Middle frontal gyrus (tissue), 1 donor: ENCODE measurements around the gene SCGB3A1.

Source experiments
- DNase-seq: peaks from one replicate; pipeline ENCODE4 v3.0.0-alpha.2; 2015; ENCODE audit warnings: low spot score; ENCODE audit errors: extremely low spot score

The SCGB3A1 gene

GRCh38 chr5:180606215-180606785 lies 15.0 kb upstream of the SCGB3A1 start:
- DNase-seq, result no peak

GRCh38 chr5:180605554-180606214 lies 14.4 kb upstream of the SCGB3A1 start:
- DNase-seq, result no peak

DNA sequence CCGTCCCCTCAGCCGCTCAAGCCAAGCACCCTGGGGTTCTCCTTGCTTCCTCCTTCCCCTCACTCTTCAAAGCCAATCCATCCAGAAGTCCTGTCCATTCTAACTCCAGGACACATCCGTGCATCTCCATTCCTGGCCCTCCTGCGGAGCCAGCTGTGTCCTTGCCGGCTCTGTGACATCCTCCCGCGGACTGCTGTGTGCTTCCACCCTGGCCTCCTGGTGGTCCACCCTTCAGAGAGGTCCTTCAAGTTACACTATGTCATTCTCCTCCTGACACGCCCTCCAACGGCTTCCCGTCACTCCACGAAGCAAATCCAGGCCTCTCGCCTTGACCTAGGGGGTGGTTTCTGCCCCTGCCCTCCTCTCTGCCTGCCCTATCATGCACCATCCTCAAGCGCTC lies 13.0 kb upstream of the SCGB3A1 start:
- no peak for DNase-seq

- no peak for DNase-seq
These were observed 11.8 kb upstream of the SCGB3A1 start for GRCh38 chr5:180603076-180603594.

- DNase-seq, result no peak
These were observed 11.3 kb upstream of the SCGB3A1 start for GRCh38 chr5:180602481-180603075.

DNA sequence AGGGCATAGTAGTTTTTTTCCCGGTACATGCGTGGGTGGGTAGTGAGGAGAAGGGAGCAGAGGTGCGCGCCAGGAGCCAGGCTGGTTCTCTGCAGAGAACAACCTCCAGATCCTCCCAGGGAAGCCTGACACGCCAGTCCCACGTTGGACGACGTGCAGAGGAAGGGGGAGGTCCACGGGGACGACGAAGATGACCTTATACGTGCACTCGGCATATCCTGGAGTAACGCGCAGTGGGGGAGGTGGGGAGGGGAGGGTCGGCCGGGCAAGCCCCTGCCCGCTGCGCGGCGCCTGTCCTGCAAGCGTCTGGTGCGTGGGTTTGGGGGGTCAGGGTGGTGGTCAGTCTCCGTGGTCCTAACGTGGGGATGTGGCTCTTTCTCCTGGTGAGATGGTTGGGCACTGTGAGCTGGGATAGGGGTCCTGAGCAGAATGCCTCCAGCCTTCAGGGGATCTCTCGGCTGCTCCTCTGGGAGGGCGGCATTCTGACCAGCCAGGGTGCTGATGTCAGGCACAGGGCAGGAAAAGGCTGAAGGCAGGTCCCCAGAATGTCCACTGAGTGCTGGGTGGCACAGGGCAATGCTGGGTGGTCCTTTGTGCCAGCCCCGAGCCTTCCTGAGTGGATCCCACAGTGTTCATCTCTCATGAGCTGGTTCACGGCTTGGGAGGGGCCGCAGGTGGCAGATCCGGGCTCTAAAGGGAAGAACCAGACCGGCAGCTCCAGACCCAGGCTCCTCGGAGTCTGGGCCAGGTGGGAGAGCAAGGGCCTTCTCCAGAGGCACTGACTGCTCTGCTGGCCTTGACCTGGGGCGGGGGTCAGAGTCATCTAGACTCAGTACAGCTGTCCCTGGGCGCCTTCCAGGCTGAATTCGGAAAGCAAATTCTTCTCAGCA lies 10.5 kb upstream of the SCGB3A1 start:
- no peak for DNase-seq

DNA sequence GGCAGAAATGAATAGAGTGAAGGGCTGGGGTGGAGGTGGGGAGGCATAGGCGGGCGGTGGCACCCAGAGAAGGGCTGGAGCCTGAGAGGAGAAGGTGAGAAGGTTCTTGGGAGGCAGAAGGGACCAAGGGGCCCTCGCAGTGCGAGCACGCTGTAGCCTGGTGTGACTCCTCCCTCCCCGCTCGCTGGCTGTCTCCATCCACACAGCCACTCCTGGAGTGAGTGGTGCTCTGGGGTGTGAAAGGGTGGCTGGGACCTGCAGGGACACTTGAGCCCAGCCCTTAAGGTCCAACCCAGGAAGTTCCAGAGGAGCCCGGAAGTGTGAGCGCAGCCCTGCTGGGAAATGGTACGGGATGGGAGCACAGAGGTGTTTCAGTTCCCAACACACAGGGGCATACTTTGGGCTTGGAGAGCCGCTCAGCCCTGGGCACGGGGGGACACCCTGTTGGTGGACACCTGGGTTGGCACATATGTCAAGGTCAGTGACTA lies 9.3 kb upstream of the SCGB3A1 start:
- no peak for DNase-seq

DNA sequence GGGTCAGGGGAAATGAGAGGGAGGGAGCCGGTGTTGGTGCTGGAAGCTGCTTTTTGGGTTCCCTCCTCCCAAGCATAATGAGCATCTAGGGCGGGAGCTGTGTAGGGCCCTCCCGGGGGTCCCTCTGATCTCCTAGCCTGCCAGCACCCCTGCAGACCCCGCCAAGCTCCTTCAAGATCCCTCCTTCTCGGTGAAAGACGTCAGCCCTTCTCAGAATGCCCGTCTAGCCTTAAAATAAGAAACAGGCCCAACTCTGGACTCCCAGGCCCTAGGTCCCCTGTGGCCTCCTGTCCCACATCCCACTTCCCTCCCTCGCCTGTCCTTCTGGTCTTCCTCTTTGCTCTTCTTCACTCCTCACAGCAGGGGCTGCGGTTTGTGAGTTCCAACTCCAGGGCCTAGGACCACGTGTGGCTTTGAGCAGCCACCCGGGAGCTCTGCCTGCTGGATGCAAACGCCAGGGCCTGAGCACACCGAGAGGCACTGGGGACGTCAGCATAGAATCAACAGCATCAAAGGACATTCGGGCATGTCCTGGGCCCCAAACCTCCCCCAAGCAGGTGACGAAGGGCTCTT lies 8.8 kb upstream of the SCGB3A1 start:
- no peak for DNase-seq

- DNase-seq, result no peak
These were observed 8.3 kb upstream of the SCGB3A1 start for GRCh38 chr5:180599590-180599914.

DNA sequence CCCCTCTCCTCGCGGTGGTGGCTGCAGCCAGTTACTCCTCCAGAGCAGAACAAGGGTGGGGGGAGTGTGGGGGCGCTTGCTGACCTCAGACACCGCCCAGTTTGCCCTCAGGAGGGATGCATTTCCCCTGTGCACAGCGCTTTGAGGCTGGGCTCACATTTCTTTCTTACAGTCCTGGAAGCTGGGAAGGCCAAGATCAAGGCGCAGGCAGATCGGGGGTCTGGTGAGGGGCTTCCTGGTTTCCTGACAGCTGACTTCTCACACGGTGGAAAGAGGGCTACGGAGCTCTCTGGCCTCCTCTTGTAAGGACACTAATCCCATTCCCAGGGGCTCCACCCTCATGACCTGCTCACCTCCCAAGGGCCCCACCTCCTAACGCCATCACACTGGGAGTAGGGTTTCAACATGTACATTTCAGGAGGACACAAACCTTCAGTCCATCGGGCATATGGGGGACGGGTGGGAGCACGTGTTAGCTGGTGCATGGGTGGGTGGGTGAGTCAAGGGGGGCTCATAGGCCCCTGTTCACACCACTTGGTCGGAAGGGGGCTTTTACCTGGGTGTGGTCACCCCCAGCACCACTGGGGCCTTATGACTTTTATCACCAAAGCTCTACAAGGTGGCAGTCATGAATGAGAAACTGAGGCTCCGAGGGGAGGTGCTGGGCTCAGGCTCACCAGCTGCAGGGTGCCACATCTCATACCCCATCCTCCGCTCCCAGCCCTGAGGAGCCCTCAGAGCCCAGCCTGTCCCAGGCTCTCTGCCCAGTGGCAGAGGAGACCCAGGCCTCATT lies 7.7 kb upstream of the SCGB3A1 start:
- DNase-seq, result no peak

- DNase-seq, result no peak
These were observed 7.0 kb upstream of the SCGB3A1 start for GRCh38 chr5:180598316-180598701.

DNA sequence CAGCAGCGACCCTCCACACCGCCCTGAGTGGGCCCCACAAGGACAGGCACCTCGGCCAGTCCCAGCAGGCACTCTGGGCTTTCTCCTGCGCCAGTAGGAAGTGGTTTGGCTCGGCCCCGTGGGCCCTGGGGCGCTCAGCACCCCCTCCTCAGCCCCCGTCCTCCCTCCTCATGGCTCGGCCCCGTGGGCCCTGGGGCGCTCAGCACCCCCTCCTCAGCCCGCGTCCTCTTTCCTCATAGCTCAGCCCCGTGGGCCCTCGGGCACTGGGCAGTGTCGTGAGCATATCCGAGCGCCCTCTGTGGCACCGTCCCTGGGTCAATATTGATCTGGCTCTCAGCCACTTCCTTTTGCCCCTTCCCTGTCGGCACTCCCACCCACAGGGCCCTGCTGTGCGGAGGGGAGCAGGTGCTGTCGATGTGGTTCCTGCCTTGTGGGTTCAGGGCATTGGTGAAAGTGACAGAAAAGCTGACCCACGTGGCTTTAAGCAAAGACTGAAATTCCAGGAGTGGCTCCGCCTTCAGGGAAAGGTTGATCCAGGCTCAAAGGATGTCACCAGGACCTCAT lies 5.5 kb upstream of the SCGB3A1 start:
- DNase-seq, result no peak

DNA sequence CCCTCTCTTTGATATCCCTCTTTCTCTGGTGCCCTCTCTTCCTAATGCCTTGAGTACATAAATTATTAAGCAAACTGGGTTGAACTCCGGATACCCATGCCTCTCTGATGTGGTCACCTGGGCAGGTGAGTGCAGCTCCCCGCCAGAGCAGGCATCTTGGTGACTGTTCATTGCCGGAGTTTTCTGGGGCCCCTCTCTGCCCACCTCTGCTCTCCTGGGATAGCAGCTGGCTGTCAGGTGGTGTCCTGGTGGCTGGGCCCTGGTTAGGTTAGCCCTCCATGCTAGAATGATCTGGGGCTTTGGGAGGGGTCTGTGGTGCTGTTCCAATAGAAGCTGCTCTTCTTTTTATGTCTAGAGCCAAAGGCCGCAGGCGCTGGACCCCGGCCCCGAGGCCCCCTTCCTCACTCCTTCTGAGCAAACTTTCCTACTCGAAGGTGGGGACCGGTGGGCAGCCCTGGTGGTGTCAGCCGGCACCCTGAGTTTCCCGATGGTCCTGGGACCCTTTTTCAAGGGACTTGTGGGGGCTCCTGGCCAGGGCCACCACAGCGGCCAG lies 4.9 kb upstream of the SCGB3A1 start:
- DNase-seq, result no peak

DNA sequence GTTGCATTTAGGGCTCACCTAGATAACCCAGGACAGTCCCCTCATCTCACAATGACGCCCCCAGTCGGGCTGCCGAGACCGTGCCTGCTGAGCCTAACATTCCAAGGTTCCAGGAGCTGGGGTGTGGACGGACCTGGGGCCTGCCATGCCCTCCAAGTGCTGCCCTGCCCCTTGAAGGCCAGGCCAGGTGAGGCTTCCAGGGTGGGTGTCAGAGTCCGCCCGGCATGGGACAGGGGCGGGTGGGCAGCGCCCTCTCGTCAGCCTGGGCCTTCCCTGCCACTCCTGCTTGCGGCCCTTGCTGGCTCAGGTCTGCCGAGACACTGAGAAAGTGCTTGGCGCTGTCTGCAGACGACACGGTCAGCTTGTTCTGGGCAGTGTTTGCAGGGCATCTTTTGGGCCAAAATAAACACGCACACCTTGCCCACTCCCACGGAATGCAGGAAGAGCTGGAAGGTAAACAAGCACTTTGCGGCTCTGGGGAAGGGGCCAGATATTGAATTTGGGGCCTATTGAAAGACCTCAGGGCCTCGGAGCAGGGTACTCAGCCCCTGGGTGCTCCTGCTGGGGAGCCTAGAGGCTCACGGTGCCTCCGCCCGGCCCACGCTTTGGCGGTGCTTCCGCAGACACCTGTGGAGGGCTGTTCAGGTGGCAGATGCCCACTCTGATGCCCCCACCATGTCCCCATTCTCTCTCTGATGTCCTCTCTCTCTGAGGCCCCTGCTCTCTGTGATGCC lies 4.2 kb upstream of the SCGB3A1 start:
- no peak for DNase-seq

GRCh38 chr5:180595046-180595379 lies 3.7 kb upstream of the SCGB3A1 start:
- no peak for DNase-seq

- DNase-seq, result no peak
These were observed 3.2 kb upstream of the SCGB3A1 start for GRCh38 chr5:180594311-180595045.

GRCh38 chr5:180593446-180594206 lies 2.3 kb upstream of the SCGB3A1 start:
- no peak for DNase-seq

GRCh38 chr5:180592176-180592575 lies 877 bp upstream of the SCGB3A1 start:
- no peak for DNase-seq
